ENCODE measurements around the gene NBAS. TPM values are rescaled to one million over a fixed set of nuclear protein-coding genes. Genes with fewer than 3 reads are reported as not detected.

The NBAS gene
- total RNA-seq, 1 donor from 2014 or later = 36.0 TPM

- intact Hi-C loops (cut with micrococcal nuclease) = no loop called here
These were observed 414.2 kb downstream of the NBAS start for GRCh38 chr2:15146960-15147359.

GRCh38 chr2:15145919-15146318, 415.2 kb downstream of the NBAS start:
- intact Hi-C loops (cut with micrococcal nuclease) = no loop called here

GRCh38 chr2:15145046-15145817, 415.9 kb downstream of the NBAS start:
- intact Hi-C loops (cut with micrococcal nuclease) = no loop called here

- intact Hi-C loops (cut with micrococcal nuclease) = loop anchor here (1.0 kb wide), 3 partner anchors 35 to 449 kb away; partner anchors contain the start of genes DDX1 and NBAS
These were observed 419.0 kb downstream of the NBAS start for GRCh38 chr2:15142069-15142689.

- intact Hi-C loops (cut with micrococcal nuclease) = no loop called here
These were observed 419.9 kb downstream of the NBAS start for GRCh38 chr2:15141211-15141610.

- intact Hi-C loops (cut with micrococcal nuclease) = no loop called here
These were observed 424.5 kb downstream of the NBAS start for GRCh38 chr2:15136639-15137038.

GRCh38 chr2:15134957-15135356, 426.2 kb downstream of the NBAS start:
- intact Hi-C loops (cut with micrococcal nuclease) = no loop called here

GRCh38 chr2:15133461-15133860, 427.7 kb downstream of the NBAS start:
- intact Hi-C loops (cut with micrococcal nuclease) = no loop called here

GRCh38 chr2:15128846-15129245, 432.3 kb downstream of the NBAS start:
- intact Hi-C loops (cut with micrococcal nuclease) = no loop called here

GRCh38 chr2:15127876-15128275, 433.3 kb downstream of the NBAS start:
- intact Hi-C loops (cut with micrococcal nuclease) = no loop called here

GRCh38 chr2:15127301-15127700, 433.8 kb downstream of the NBAS start:
- intact Hi-C loops (cut with micrococcal nuclease) = no loop called here

GRCh38 chr2:15126373-15126772, 434.8 kb downstream of the NBAS start:
- intact Hi-C loops (cut with micrococcal nuclease) = no loop called here

GRCh38 chr2:15122915-15123314, 438.2 kb downstream of the NBAS start:
- intact Hi-C loops (cut with micrococcal nuclease) = no loop called here

GRCh38 chr2:15120631-15121030, 440.5 kb downstream of the NBAS start:
- intact Hi-C loops (cut with micrococcal nuclease) = no loop called here

GRCh38 chr2:15119722-15120175, 441.4 kb downstream of the NBAS start:
- intact Hi-C loops (cut with micrococcal nuclease) = no loop called here

- intact Hi-C loops (cut with micrococcal nuclease) = no loop called here
These were observed 443.6 kb downstream of the NBAS start for GRCh38 chr2:15117409-15118050.

Other genes starting within 250 kb of the NBAS start
- gene DDX1, start 30.5 kb upstream of the NBAS start, total RNA-seq = 71.3 and 73.6 TPM in 2 replicates